Tibial nerve (tissue), 4 donors: ENCODE results near the gene DDX17. TPM values are rescaled to one million over a fixed set of nuclear protein-coding genes. Genes with fewer than 3 reads are reported as not detected.

Experiments
- DNase-seq, 2 donors: peaks; one replicate each; pipeline ENCODE4 v3.0.0-alpha.2; 2019; ENCODE audit warnings: low spot score in 2 of 2
- H3K27ac ChIP-seq, 4 donors: fragments of 200-600 bp; sonication (generic) in 3 of 4; one replicate each; pipeline ENCODE4 v1.5.1; 2017 to 2019; ENCODE audit warnings: mild to moderate bottlenecking in 1 of 4
- H3K27me3 ChIP-seq, 2 donors: fragments of 200-600 bp; sonication (generic) in 1 of 2; one replicate each; pipeline versions ENCODE4 v1.5.1 to v1.6.0; 2017 to 2019
- H3K36me3 ChIP-seq, 3 donors: fragments of 200-600 bp; sonication (generic); one replicate each; pipeline ENCODE4 v1.5.1; 2018 to 2019
- H3K4me1 ChIP-seq, 4 donors: fragments of 200-600 bp; sonication (generic) in 3 of 4; one replicate each; pipeline ENCODE4 v1.5.1; 2017 to 2019
- H3K4me3 ChIP-seq, 4 donors: fragments of 200-600 bp; sonication (generic) in 3 of 4; one replicate each; pipeline ENCODE4 v1.5.1; 2017 to 2019; ENCODE audit warnings: mild to moderate bottlenecking in 1 of 4, moderate library complexity in 1 of 4
- H3K9me3 ChIP-seq, 4 donors: fragments of 200-600 bp; sonication (generic) in 3 of 4; one replicate each; pipeline ENCODE4 v1.5.1; 2017 to 2019
- CTCF ChIP-seq, 5 experiments: fragments of 200-600 bp in 3 of 5; fragments of 450-650 bp in 2 of 5; sonication (generic) in 3 of 5; IDR thresholded peaks; one replicate each; pipeline ENCODE4 v1.5.1; 2016 to 2019; ENCODE audit warnings: antibody characterized with exemption in 5 of 5, mild to moderate bottlenecking in 3 of 5, moderate library complexity in 2 of 5
- EP300 ChIP-seq, 2 donors: sonication (generic); formaldehyde crosslinking; IDR thresholded peaks; one replicate each; pipeline ENCODE4 v1.6.1; 2017; ENCODE audit warnings: antibody characterized with exemption in 2 of 2, mild to moderate bottlenecking in 1 of 2
- POLR2A ChIP-seq, 2 donors: fragments of 450-650 bp; IDR thresholded peaks; one replicate each; pipeline ENCODE4 v1.6.1; 2017; ENCODE audit warnings: antibody characterized with exemption in 2 of 2, mild to moderate bottlenecking in 2 of 2, moderate library complexity in 2 of 2
- WGBS, 2 donors: methylation state at CpG; one replicate each; pipeline ENCODE4 v1.1.5; 2018; 5-methylcytosine and 5-hydroxymethylcytosine counted together
- total RNA-seq, 4 donors: library from RNA; depleted of rRNA; stranded (reverse); fragments of >200 nt; gene quantifications; one replicate each; pipeline ENCODE4 v1.1.0, GENCODE V29; 2016

DDX17 gene
- total RNA-seq, 4 donors from 2014 or later = 734 to 934 (median 864) TPM

- Histone ChIP-seq H3K9me3 (no peaks in the 10 kb centered on the region), H3K4me1 (no peaks in the 10 kb centered on the region), H3K4me3 (no peak overlapping the region), H3K36me3 (no peaks in the 10 kb centered on the region), H3K27me3 (peaks cover 0 to 41% of the 10 kb centered on the region in 2 donors), H3K27ac (no peak overlapping the region)
- 52 to 57% methylated on average over 6 to 9 of the region's 9 CpGs for WGBS, 2 donors
- TF ChIP-seq EP300 (IDR thresholded peaks at IDR 0.05) (no peak), CTCF (IDR thresholded peaks at IDR 0.05) (no peak), POLR2A (IDR thresholded peaks at IDR 0.05) (no peak)
- no peak for DNase-seq
Observed at GRCh38 chr22:38446018-38446601, 60.0 kb downstream of the DDX17 start.

DNA sequence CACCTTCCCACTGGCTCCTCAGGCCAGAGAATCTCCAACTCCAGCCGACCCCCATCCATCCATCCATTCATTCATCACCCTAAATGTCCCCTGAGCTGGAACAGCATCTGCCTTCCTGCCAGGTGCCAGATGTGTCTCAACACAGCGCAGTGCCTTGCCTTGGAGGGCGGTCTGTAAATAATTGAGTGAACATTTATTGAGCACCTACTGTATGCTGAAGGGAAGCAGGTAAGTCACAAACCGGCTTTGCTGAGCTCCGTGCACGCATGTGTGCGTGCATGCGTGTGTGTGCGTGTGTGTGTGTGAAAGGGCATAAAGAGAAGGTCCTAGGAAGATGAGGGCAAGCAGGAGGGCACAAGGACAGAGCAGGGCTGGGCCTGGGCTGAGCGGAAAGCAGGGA lies 61.3 kb downstream of the DDX17 start:
- DNase-seq = no peak
- Histone ChIP-seq H3K27me3 (peaks cover 0 to 44% of the 10 kb centered on the region in 2 donors), H3K4me1 (no peaks in the 10 kb centered on the region), H3K9me3 (no peaks in the 10 kb centered on the region), H3K27ac (no peak overlapping the region), H3K4me3 (no peak overlapping the region), H3K36me3 (no peaks in the 10 kb centered on the region)
- WGBS, 2 donors = 85 to 90% methylated on average over 10 of the region's 10 CpGs
- TF ChIP-seq CTCF (IDR thresholded peaks at IDR 0.05) (no peak), EP300 (IDR thresholded peaks at IDR 0.05) (no peak), POLR2A (IDR thresholded peaks at IDR 0.05) (no peak)

GRCh38 chr22:38443628-38444521 lies 62.2 kb downstream of the DDX17 start:
- TF ChIP-seq CTCF (IDR thresholded peaks at IDR 0.05) = no peak
- TF ChIP-seq EP300 (IDR thresholded peaks at IDR 0.05) = no peak
- TF ChIP-seq POLR2A (IDR thresholded peaks at IDR 0.05) = no peak
- H3K36me3 ChIP-seq = no peaks in the 10 kb centered on the region
- H3K4me1 ChIP-seq = no peaks in the 10 kb centered on the region
- DNase-seq = no peak
- no peak overlapping the region for H3K4me3 ChIP-seq
- no peak overlapping the region for H3K27ac ChIP-seq
- peaks cover 0 to 36% of the 10 kb centered on the region in 2 donors for H3K27me3 ChIP-seq
- H3K9me3 ChIP-seq = no peaks in the 10 kb centered on the region
- WGBS, 2 donors = 55 to 60% methylated on average over 21 of the region's 21 CpGs

- TF ChIP-seq POLR2A (IDR thresholded peaks at IDR 0.05) (no peak), EP300 (IDR thresholded peaks at IDR 0.05) (no peak), CTCF (IDR thresholded peaks at IDR 0.05) (no peak)
- no peaks in the 10 kb centered on the region for H3K9me3 ChIP-seq
- no peaks in the 10 kb centered on the region for H3K36me3 ChIP-seq
- H3K4me1 ChIP-seq = no peaks in the 10 kb centered on the region
- no peak for DNase-seq
- H3K27me3 ChIP-seq = peaks cover 0 to 31% of the 10 kb centered on the region in 2 donors
- H3K27ac ChIP-seq = no peak overlapping the region
- WGBS, 2 donors = 62 to 65% methylated on average over 13 of the region's 13 CpGs
- H3K4me3 ChIP-seq = no peak overlapping the region
Observed at GRCh38 chr22:38442967-38443627, 63.0 kb downstream of the DDX17 start.
